ENCODE measurements around the gene PPP1R1B. TPM values are rescaled to one million over a fixed set of nuclear protein-coding genes. Genes with fewer than 3 reads are reported as not detected.

The PPP1R1B gene
- total and polyA plus RNA-seq, 9 of the 15 experiments (the other 6 are each of a cell fraction or from before 2014, with no cell fraction given) = 0.07 to 0.18 (median 0.10) TPM; not detected in 4

GRCh38 chr17:39667945-39668924 is 41.5 kb downstream of the PPP1R1B start, which contains the start of gene PNMT (continued):
- TF ChIP-seq ZFP1 (CRISPR knock-in tag; IDR thresholded peaks at IDR 0.05) (no peak), FOXA3 (CRISPR knock-in tag; conservative IDR thresholded peaks at IDR 0.05 in 1 of 2, IDR thresholded peaks at IDR 0.05 in 1 of 2) (no peak), FOS (IDR thresholded peaks at IDR 0.05; ENCODE audit: extremely low read depth, insufficient read length) (no peak), ZNF239 (CRISPR knock-in tag; IDR thresholded peaks at IDR 0.05) (no peak), RNF2 (IDR thresholded peaks at IDR 0.05) (peak; percentile 49; the same call in 1 of the 2 replicates), CC2D1A (IDR thresholded peaks at IDR 0.05) (no peak), SIN3B (IDR thresholded peaks at IDR 0.05; ENCODE audit: low read depth) (peak; percentile 44; the same call in 1 of the 2 replicates), NFE2 (IDR thresholded peaks at IDR 0.05; ENCODE audit: low read depth) (no peak), KDM2B (CRISPR knock-in tag; IDR thresholded peaks at IDR 0.05) (peak; percentile 97), TAF9B (IDR thresholded peaks at IDR 0.05; ENCODE audit: partially characterized antibody) (no peak), CREB3 (tag; conservative IDR thresholded peaks at IDR 0.05; ENCODE audit: low read depth) (0 out of 2 replicates have a peak, but pooled peaks have one; percentile 45), TRIM24 (IDR thresholded peaks at IDR 0.05) (0 out of 4 replicates have a peak, but pooled peaks of 1 of the 2 experiments have one; percentile 30), ZNF280A (IDR thresholded peaks at IDR 0.05; ENCODE audit: low read depth, partially characterized antibody) (no peak), ZNF79 (CRISPR knock-in tag; IDR thresholded peaks at IDR 0.05; ENCODE audit: low read depth) (no peak), ZNF217 (CRISPR knock-in tag; IDR thresholded peaks at IDR 0.05) (no peak), L3MBTL2 (IDR thresholded peaks at IDR 0.05) (peak; percentile 98), RFX7 (CRISPR knock-in tag; IDR thresholded peaks at IDR 0.05) (no peak), ZNF699 (CRISPR knock-in tag; IDR thresholded peaks at IDR 0.05; ENCODE audit: insufficient replicate concordance) (no peak), SMARCE1 (IDR thresholded peaks at IDR 0.05) (peak; percentile 52; the same call in 1 of the 2 replicates), CAMTA2 (CRISPR knock-in tag; conservative IDR thresholded peaks at IDR 0.05) (no peak), FOXP1 (CRISPR knock-in tag; IDR thresholded peaks at IDR 0.05) (peak; percentile 42; the same call in 1 of the 2 replicates), KLF1 (tag; IDR thresholded peaks at IDR 0.05) (peak; percentile 69; the same call in 1 of the 2 replicates), POLR2H (tag; IDR thresholded peaks at IDR 0.05; ENCODE audit: low read depth) (no peak), CHD2 (IDR thresholded peaks at IDR 0.05; ENCODE audit: low read depth, low read length) (no peak)
- TF ChIP-seq, protein P1, sequence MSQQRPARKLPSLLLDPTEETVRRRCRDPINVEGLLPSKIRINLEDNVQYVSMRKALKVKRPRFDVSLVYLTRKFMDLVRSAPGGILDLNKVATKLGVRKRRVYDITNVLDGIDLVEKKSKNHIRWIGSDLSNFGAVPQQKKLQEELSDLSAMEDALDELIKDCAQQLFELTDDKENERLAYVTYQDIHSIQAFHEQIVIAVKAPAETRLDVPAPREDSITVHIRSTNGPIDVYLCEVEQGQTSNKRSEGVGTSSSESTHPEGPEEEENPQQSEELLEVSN (IDR thresholded peaks at IDR 0.05; ENCODE audit: borderline replicate concordance in 1 of 2, extremely low read depth in 1 of 2, insufficient read depth in 1 of 2, insufficient read length in 1 of 2, low read depth in 1 of 2, low read length in 1 of 2, poor library complexity in 1 of 2, severe bottlenecking in 1 of 2) = peak; percentile 91 to 96
- TF ChIP-seq, protein P2, sequence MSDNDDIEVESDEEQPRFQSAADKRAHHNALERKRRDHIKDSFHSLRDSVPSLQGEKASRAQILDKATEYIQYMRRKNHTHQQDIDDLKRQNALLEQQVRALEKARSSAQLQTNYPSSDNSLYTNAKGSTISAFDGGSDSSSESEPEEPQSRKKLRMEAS (CRISPR knock-in tag; IDR thresholded peaks at IDR 0.05) = peak; percentile 73
